Chondrocyte (in vitro differentiated cells): ENCODE data around the gene PRSS38. TPM values are rescaled to one million over a fixed set of nuclear protein-coding genes. Genes with fewer than 3 reads are reported as not detected.

Source experiments
- DNase-seq: peaks from one replicate; pipeline ENCODE4 v3.0.0; 2021; ENCODE audit warnings: mixed read lengths, low spot score
- H3K27ac Mint-ChIP-seq: one replicate; pipeline ENCODE4 v1.8.0; 2021; ENCODE audit warnings: mild to moderate bottlenecking, moderate library complexity, mixed read lengths; ENCODE audit not compliant: unreplicated experiment
- H3K27me3 Mint-ChIP-seq: 2 replicates; pipeline ENCODE4 v1.8.0; 2021; ENCODE audit warnings: low read depth, mixed read lengths
- H3K36me3 Mint-ChIP-seq: 2 replicates; pipeline ENCODE4 v1.8.0; 2021; ENCODE audit warnings: low read depth, mixed read lengths
- H3K4me1 Mint-ChIP-seq: 2 replicates; pipeline ENCODE4 v1.8.0; 2021; ENCODE audit warnings: low read depth, mild to moderate bottlenecking, mixed read lengths
- H3K4me3 Mint-ChIP-seq: one replicate; pipeline ENCODE4 v1.8.0; 2021; ENCODE audit warnings: mild to moderate bottlenecking, moderate library complexity, mixed read lengths; ENCODE audit not compliant: unreplicated experiment
- H3K9me3 Mint-ChIP-seq: 2 replicates; pipeline ENCODE4 v1.8.0; 2021; ENCODE audit warnings: low read depth, mixed read lengths
- CTCF ChIP-seq: fragments of 200-600 bp; sonication (generic); IDR thresholded peaks from 2 replicates; pipeline ENCODE4 v1.5.0; 2021; ENCODE audit warnings: antibody characterized with exemption, mild to moderate bottlenecking, moderate library complexity
- total RNA-seq: library from RNA; stranded (reverse); gene quantifications from 3 replicates; pipeline ENCODE4 v1.2.1, GENCODE V29; 2021

The PRSS38 gene
- total RNA-seq, 1 donor from 2014 or later: not detected

GRCh38 chr1:227813962-227814361 is 1.5 kb upstream of the PRSS38 start:
- TF ChIP-seq CTCF: no peak
- no peak overlapping the region for H3K27ac Mint-ChIP-seq
- H3K9me3 Mint-ChIP-seq: peaks cover 16% of the 10 kb centered on the region
- peaks cover 12% of the 10 kb centered on the region for H3K27me3 Mint-ChIP-seq
- H3K4me1 Mint-ChIP-seq: no peaks in the 10 kb centered on the region
- no peak for DNase-seq
- H3K4me3 Mint-ChIP-seq: no peak overlapping the region
- H3K36me3 Mint-ChIP-seq: peaks cover 3% of the 10 kb centered on the region

GRCh38 chr1:227816750-227817446 is 1.4 kb downstream of the PRSS38 start:
- peaks cover 22% of the 10 kb centered on the region for H3K27me3 Mint-ChIP-seq
- peaks cover 3% of the 10 kb centered on the region for H3K36me3 Mint-ChIP-seq
- TF ChIP-seq CTCF: no peak
- H3K27ac Mint-ChIP-seq: no peak overlapping the region
- peaks cover 24% of the 10 kb centered on the region for H3K9me3 Mint-ChIP-seq
- no peak overlapping the region for H3K4me3 Mint-ChIP-seq
- no peaks in the 10 kb centered on the region for H3K4me1 Mint-ChIP-seq
- no peak for DNase-seq

- Mint-ChIP-seq H3K4me1 (no peaks in the 10 kb centered on the region), H3K4me3 (no peak overlapping the region), H3K27me3 (peaks cover 48% of the 10 kb centered on the region), H3K27ac (no peak overlapping the region), H3K36me3 (peaks cover 2% of the 10 kb centered on the region), H3K9me3 (peaks cover 21% of the 10 kb centered on the region)
- no peak for DNase-seq
- no peak for TF ChIP-seq CTCF
Observed at GRCh38 chr1:227823537-227823936, 8.1 kb downstream of the PRSS38 start.

GRCh38 chr1:227824204-227824603 is 8.7 kb downstream of the PRSS38 start:
- Mint-ChIP-seq H3K36me3 (peaks cover 3% of the 10 kb centered on the region), H3K4me3 (no peak overlapping the region)

GRCh38 chr1:227828786-227829185 is 13.3 kb downstream of the PRSS38 start:
- Mint-ChIP-seq H3K4me3 (no peak overlapping the region), H3K27me3 (peaks cover 47% of the 10 kb centered on the region), H3K9me3 (peaks cover 21% of the 10 kb centered on the region), H3K4me1 (no peaks in the 10 kb centered on the region), H3K27ac (no peak overlapping the region), H3K36me3 (peaks cover 5% of the 10 kb centered on the region)
- DNase-seq: no peak
- TF ChIP-seq CTCF: no peak

More at GRCh38 chr1:227824204-227824603, 8.7 kb downstream of the PRSS38 start:
- TF ChIP-seq CTCF: no peak
- H3K4me1 Mint-ChIP-seq: no peaks in the 10 kb centered on the region
- H3K27ac Mint-ChIP-seq: no peak overlapping the region
- H3K27me3 Mint-ChIP-seq: peaks cover 53% of the 10 kb centered on the region
- peaks cover 26% of the 10 kb centered on the region for H3K9me3 Mint-ChIP-seq
- no peak for DNase-seq
